WI38 (cell line): ENCODE results near the gene SNX30.

Source experiments
- H3K4me3 ChIP-seq: 2 replicates; pipeline ENCODE4 v1.5.1; 2011; ENCODE audit warnings: low read depth, mild to moderate bottlenecking, control low read depth, low read length
- CTCF ChIP-seq: IDR thresholded peaks from 2 replicates; pipeline ENCODE4 v1.5.1; 2012; ENCODE audit warnings: low read depth, mild to moderate bottlenecking, control low read depth, low read length

SNX30 gene

GRCh38 chr9:112912636-112913035 is 162.1 kb downstream of the SNX30 start:
- H3K4me3 ChIP-seq: no peak overlapping the region
- TF ChIP-seq CTCF: no peak

DNA sequence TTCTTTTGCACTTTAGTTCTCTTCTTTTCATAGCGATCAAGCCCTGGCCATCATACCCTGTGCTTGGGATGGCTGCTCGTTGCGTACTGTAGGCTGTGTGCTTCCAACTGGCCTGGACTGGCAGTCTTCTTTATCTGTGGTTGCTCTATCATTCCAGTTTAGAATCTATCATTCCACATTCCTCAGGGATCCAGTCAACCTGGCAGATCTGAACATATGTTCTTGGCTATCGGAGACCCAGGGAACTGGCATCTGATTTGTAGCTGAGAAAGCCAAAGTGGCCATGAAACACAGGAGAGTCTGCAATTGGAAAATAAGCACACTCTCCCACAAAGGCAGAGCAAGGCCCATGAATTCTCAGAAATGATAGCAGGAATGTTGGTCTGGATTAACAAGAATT is 162.8 kb downstream of the SNX30 start:
- no peak for TF ChIP-seq CTCF
- no peak overlapping the region for H3K4me3 ChIP-seq

- no peak for TF ChIP-seq CTCF
- H3K4me3 ChIP-seq: no peak overlapping the region
These were observed 164.0 kb downstream of the SNX30 start for GRCh38 chr9:112914524-112914923.

GRCh38 chr9:112917047-112917986 is 166.8 kb downstream of the SNX30 start:
- no peak overlapping the region for H3K4me3 ChIP-seq
- TF ChIP-seq CTCF: no peak

DNA sequence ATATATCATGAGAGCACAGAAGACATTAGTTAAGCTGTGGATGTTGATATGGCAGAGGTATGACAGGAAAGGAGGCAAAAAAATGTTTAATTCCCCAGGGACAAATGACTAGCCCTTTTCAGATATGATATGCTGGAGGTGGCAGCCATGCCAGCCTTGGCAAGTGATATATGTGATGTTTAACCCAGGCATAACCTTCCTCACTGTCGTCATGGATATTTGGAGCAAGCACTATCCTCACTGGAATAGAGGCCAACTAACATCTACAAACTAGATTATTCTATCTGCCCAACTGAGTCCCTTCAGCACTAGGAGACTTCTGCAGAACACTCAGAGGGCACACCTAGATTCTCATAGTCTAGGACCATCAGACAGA is 167.4 kb downstream of the SNX30 start:
- TF ChIP-seq CTCF: no peak
- H3K4me3 ChIP-seq: no peak overlapping the region

GRCh38 chr9:112921549-112921948 is 171.0 kb downstream of the SNX30 start:
- TF ChIP-seq CTCF: peak; percentile 53

More at GRCh38 chr9:112921549-112921948, 171.0 kb downstream of the SNX30 start:
- H3K4me3 ChIP-seq: no peak overlapping the region
